Neuronal stem cell (in vitro differentiated cells): ENCODE data around the gene NPC1L1.

ENCODE experiments used
- DNase-seq: peaks from one replicate; pipeline ENCODE4 v3.0.0-alpha.2; 2013; ENCODE audit warnings: low spot score
- H2AFZ ChIP-seq: one replicate; pipeline ENCODE4 v1.6.1; 2013; ENCODE audit warnings: mild to moderate bottlenecking, low read length, inconsistent platforms
- H2AK5ac ChIP-seq: 2 replicates; pipeline ENCODE4 v1.6.1; 2013; ENCODE audit warnings: low read depth, mild to moderate bottlenecking, inconsistent platforms, low read length, moderate library complexity, mixed read lengths
- H2BK120ac ChIP-seq: 2 replicates; pipeline ENCODE4 v1.6.1; 2013; ENCODE audit warnings: low read depth, mild to moderate bottlenecking, inconsistent platforms, low read length, moderate library complexity, mixed read lengths
- H2BK12ac ChIP-seq: one replicate; pipeline ENCODE4 v1.6.1; 2013; ENCODE audit warnings: low read length, inconsistent platforms
- H2BK15ac ChIP-seq: 2 replicates; pipeline ENCODE4 v1.6.1; 2013; ENCODE audit warnings: mild to moderate bottlenecking, low read length, inconsistent platforms, mixed read lengths
- H2BK5ac ChIP-seq: one replicate; pipeline ENCODE4 v1.6.1; 2013; ENCODE audit warnings: inconsistent platforms, mild to moderate bottlenecking, low read length, moderate library complexity
- H3K14ac ChIP-seq: one replicate; pipeline ENCODE4 v1.6.1; 2013; ENCODE audit warnings: low read length, inconsistent platforms
- H3K18ac ChIP-seq: 2 replicates; pipeline ENCODE4 v1.6.1; 2013; ENCODE audit warnings: low read length, inconsistent platforms
- H3K23ac ChIP-seq: 2 replicates; pipeline ENCODE4 v1.6.1; 2013; ENCODE audit warnings: low read depth, mild to moderate bottlenecking, mixed read lengths, low read length, inconsistent platforms; ENCODE audit not compliant: poor library complexity
- H3K27ac ChIP-seq: replicated peaks from 3 replicates; pipeline ENCODE4 v1.5.1; 2013; ENCODE audit warnings: low read length, inconsistent platforms
- H3K27me3 ChIP-seq, 3 experiments: 2 replicates each; pipeline ENCODE4 v1.6.1; 2013; ENCODE audit warnings: low read length in 3 of 3, mild to moderate bottlenecking in 2 of 3, inconsistent platforms in 1 of 3, low read depth in 1 of 3, mixed read lengths in 1 of 3, moderate library complexity in 1 of 3; ENCODE audit not compliant: control insufficient read depth in 3 of 3, insufficient read depth in 3 of 3
- H3K36me3 ChIP-seq, 2 donors: replicated peaks in 1 of 2; 2 replicates each; pipeline ENCODE4 v1.6.1; 2013; ENCODE audit warnings: low read length in 2 of 2; ENCODE audit not compliant: control insufficient read depth in 2 of 2, insufficient read depth in 2 of 2
- H3K4ac ChIP-seq: 2 replicates; pipeline ENCODE4 v1.6.1; 2013; ENCODE audit warnings: inconsistent platforms, mild to moderate bottlenecking, low read length, moderate library complexity
- H3K4me1 ChIP-seq, 2 donors: 1 replicate in 1 of 2; 2 replicates in 1 of 2; pipeline ENCODE4 v1.6.1; 2013; ENCODE audit warnings: low read length in 2 of 2, low read depth in 1 of 2; ENCODE audit not compliant: control insufficient read depth in 2 of 2, insufficient read depth in 1 of 2
- H3K4me2 ChIP-seq: one replicate; pipeline ENCODE4 v1.6.1; 2013; ENCODE audit warnings: mild to moderate bottlenecking, low read length, inconsistent platforms; ENCODE audit not compliant: insufficient read depth, poor library complexity, severe bottlenecking
- H3K4me3 ChIP-seq, 2 donors: 2 replicates each; pipeline ENCODE4 v1.5.1; 2013; ENCODE audit warnings: low read length in 2 of 2, mild to moderate bottlenecking in 2 of 2, inconsistent platforms in 1 of 2, moderate library complexity in 1 of 2
- H3K79me1 ChIP-seq: one replicate; pipeline ENCODE4 v1.6.1; 2013; ENCODE audit warnings: low read depth, mild to moderate bottlenecking, inconsistent platforms, low read length, moderate library complexity
- H3K9ac ChIP-seq: one replicate; pipeline ENCODE4 v1.6.1; 2013; ENCODE audit warnings: mild to moderate bottlenecking, low read depth, low read length, inconsistent platforms; ENCODE audit not compliant: poor library complexity
- H3K9me3 ChIP-seq, 2 donors: replicated peaks in 1 of 2; 2 replicates each; pipeline versions ENCODE3 to v1.6.1; 2013; ENCODE audit warnings: low read length in 2 of 2, mild to moderate bottlenecking in 2 of 2, inconsistent platforms in 1 of 2, low read depth in 1 of 2, mixed read lengths in 1 of 2, moderate library complexity in 1 of 2; ENCODE audit not compliant: control insufficient read depth in 2 of 2, insufficient read depth in 1 of 2
- H4K8ac ChIP-seq: one replicate; pipeline ENCODE4 v1.6.1; 2013; ENCODE audit warnings: low read depth, mild to moderate bottlenecking, inconsistent platforms, low read length, moderate library complexity
- H4K91ac ChIP-seq: one replicate; pipeline ENCODE4 v1.6.1; 2013; ENCODE audit warnings: low read length, low read depth, mild to moderate bottlenecking, inconsistent platforms; ENCODE audit not compliant: poor library complexity
- WGBS, 2 donors: extraction: QIAGEN DNeasy Blood & Tissue Kit; methylation state at CpG; one replicate each; pipeline ENCODE4 v1.1.7; 2013; ENCODE audit warnings: missing lambda C conversion rate in 2 of 2, mixed read lengths in 1 of 2; ENCODE audit not compliant: insufficient read length in 2 of 2, insufficient replicate concordance in 1 of 2; ENCODE audit errors: extremely low coverage in 2 of 2; 5-methylcytosine and 5-hydroxymethylcytosine counted together

Gene NPC1L1

DNA sequence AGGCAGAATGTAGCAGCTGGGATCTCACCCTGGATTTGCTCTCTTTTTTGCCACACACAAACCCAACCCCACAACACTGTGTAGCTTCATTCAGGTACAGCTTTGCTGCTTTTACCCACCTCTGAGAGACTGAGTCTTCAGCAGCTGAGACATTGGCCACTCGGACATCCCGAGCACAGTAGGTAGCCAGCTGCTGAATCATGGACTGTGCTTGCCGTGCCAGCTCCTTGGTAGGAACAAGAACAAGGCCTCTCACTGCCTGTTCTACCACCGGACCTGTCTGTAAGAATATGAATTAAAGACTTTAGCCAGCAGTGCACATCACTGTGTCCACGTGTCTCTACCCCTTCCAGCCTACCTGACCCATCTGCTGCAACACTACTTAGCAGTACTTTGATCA lies 31.6 kb upstream of the NPC1L1 start:
- WGBS, 2 donors, result no CpG with 5 or more reads among the region's 5 CpGs

DNA sequence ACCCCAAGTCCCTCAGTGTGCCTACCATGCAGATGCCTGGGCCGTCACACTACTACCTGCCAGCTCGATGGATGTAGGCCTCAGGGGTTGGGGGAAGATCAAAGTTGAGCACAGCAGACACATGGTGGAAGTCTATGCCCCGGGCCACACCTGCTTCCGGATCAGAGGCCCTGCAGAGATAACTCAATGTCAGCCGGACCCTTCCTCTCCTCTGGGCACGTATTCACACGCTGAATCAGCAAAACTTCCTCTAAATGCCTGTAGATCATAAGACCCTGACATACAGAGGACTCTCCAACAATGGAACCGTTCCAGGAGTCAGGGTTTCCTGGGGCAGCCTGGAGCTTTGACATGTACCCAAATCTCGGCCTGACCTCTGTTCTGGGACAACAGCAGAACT lies 28.8 kb upstream of the NPC1L1 start:
- Histone ChIP-seq H3K27me3 (no peaks in the 10 kb centered on the region), H3K4me2 (no peak overlapping the region), H4K91ac (no peak overlapping the region), H2BK5ac (no peak overlapping the region), H3K4ac (no peak overlapping the region), H4K8ac (no peak overlapping the region), H2BK15ac (no peak overlapping the region), H3K4me3 (no peak overlapping the region), H3K79me1 (peaks cover 14% of the 10 kb centered on the region), H2BK120ac (no peak overlapping the region), H3K4me1 (peaks cover 6 to 9% of the 10 kb centered on the region in 2 donors), H3K36me3 (peaks cover 68 to 83% of the 10 kb centered on the region in 2 donors), H3K9ac (no peak overlapping the region), H3K9me3 (no peaks in the 10 kb centered on the region), H2BK12ac (no peak overlapping the region), H3K18ac (no peak overlapping the region), H3K23ac (no peak overlapping the region), H3K27ac (no peak overlapping the region), H2AFZ (no peak overlapping the region), H2AK5ac (no peak overlapping the region), H3K14ac (no peak overlapping the region)
- no peak for DNase-seq
- WGBS, 2 donors, result no CpG with 5 or more reads among the region's 9 CpGs

More for the DNA sequence above, 31.6 kb upstream of the NPC1L1 start:
- Histone ChIP-seq H2BK15ac (no peak overlapping the region), H3K9me3 (no peaks in the 10 kb centered on the region), H3K36me3 (peaks cover 53 to 76% of the 10 kb centered on the region in 2 donors), H2AFZ (no peak overlapping the region), H3K27me3 (no peaks in the 10 kb centered on the region), H3K4me2 (peak overlapping the region; percentile 90), H3K4me3 (peak overlapping the region; percentile 31 to 58), H3K14ac (no peak overlapping the region), H4K8ac (no peak overlapping the region), H3K4ac (no peak overlapping the region), H3K4me1 (peaks cover 6 to 9% of the 10 kb centered on the region in 2 donors), H2BK120ac (no peak overlapping the region), H3K23ac (no peak overlapping the region), H3K9ac (no peak overlapping the region), H4K91ac (no peak overlapping the region), H3K27ac (no peak overlapping the region), H2BK12ac (no peak overlapping the region), H2BK5ac (no peak overlapping the region), H3K79me1 (peaks cover 14% of the 10 kb centered on the region), H3K18ac (no peak overlapping the region), H2AK5ac (no peak overlapping the region)
- no peak for DNase-seq

DNA sequence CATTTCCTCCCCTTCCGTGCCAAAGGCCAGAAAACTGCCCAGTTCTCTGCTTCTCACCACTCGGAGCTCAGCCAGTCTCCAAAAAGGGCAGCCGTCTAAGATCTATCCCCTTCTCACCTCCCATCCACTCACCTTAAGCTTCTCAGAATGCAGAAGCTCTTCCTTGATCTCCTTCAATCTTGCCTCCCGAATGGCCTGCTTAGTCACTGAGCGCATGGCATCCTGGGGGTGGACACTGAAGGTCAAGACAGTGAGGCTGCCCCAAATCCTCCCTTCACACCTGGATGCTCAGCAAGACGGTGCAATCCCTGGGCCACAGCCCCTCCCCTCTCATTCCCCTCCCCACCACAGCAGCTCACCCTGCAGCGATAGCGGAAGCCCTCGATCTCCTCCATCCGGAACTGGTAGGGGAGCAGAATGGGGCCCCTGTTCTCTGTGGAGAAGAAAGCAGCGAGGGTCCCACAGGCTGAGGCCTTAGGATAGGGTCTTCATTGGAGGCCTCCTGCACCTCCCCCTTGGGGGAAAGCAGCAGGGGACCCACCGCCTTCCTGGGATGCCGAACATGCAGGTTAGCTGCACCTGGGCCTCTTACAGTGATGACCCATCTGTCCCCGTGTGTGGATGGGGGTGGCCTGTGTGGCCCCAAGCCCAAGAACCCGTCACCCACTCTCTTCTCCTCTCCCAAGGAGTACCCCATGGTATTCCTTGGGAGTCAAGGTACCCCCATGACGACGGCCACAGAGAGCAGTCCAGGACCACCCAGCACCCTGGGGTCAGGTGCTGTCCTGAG lies 27.8 kb upstream of the NPC1L1 start:
- no peak for DNase-seq
- Histone ChIP-seq H2AK5ac (no peak overlapping the region), H3K9ac (no peak overlapping the region), H2BK120ac (no peak overlapping the region), H2BK12ac (no peak overlapping the region), H4K8ac (no peak overlapping the region), H3K4me2 (no peak overlapping the region), H2BK15ac (no peak overlapping the region), H3K27ac (no peak overlapping the region), H3K4me3 (no peak overlapping the region), H3K18ac (no peak overlapping the region), H3K4ac (no peak overlapping the region), H4K91ac (no peak overlapping the region), H3K79me1 (peaks cover 12% of the 10 kb centered on the region), H3K27me3 (no peaks in the 10 kb centered on the region), H2BK5ac (no peak overlapping the region), H3K9me3 (no peaks in the 10 kb centered on the region), H3K36me3 (peaks cover 74 to 91% of the 10 kb centered on the region in 2 donors), H3K14ac (no peak overlapping the region), H3K23ac (no peak overlapping the region), H3K4me1 (peaks cover 4 to 7% of the 10 kb centered on the region in 2 donors), H2AFZ (no peak overlapping the region)
- no CpG with 5 or more reads among the region's 17 CpGs for WGBS, 2 donors

DNA sequence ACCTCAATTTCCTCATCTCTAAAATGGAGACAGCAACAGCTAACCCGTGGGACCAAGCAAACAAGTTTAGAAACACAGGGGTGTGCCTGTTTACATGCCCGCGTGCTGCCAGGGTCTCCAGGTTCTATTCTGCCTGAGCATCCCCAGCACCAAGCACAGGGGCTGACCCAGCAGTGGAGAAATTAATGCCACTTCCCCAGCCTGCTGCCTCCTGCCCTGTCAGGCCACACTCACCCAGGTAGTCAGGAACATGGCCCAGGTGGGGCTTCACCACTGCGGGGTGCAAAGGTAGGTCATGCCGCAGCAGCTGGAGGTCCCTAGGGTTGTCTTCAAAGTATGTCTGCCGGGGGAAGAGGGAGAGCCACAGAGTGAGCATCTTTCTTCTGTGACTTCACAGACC lies 26.8 kb upstream of the NPC1L1 start:
- H3K9ac ChIP-seq, result no peak overlapping the region
- H3K36me3 ChIP-seq, result peaks cover 76 to 93% of the 10 kb centered on the region in 2 donors

More for the DNA sequence above, 26.8 kb upstream of the NPC1L1 start:
- no peak overlapping the region for H3K4me3 ChIP-seq
- H3K9me3 ChIP-seq, result peaks cover 0 to 5% of the 10 kb centered on the region in 2 donors
- no peak overlapping the region for H3K14ac ChIP-seq
- no peak overlapping the region for H2AFZ ChIP-seq
- no peak for DNase-seq
- H3K4me1 ChIP-seq, result peaks cover 3 to 4% of the 10 kb centered on the region in 2 donors
- no peak overlapping the region for H4K91ac ChIP-seq
- no peak overlapping the region for H3K18ac ChIP-seq
- no peak overlapping the region for H3K23ac ChIP-seq
- no peak overlapping the region for H2BK5ac ChIP-seq
- H3K4me2 ChIP-seq, result no peak overlapping the region
- H4K8ac ChIP-seq, result no peak overlapping the region
- H2BK120ac ChIP-seq, result no peak overlapping the region
- no CpG with 5 or more reads among the region's 6 CpGs for WGBS, 2 donors
- no peak overlapping the region for H2BK15ac ChIP-seq
- H3K79me1 ChIP-seq, result peaks cover 5% of the 10 kb centered on the region
- H3K27ac ChIP-seq, result no peak overlapping the region
- no peak overlapping the region for H3K4ac ChIP-seq
- H3K27me3 ChIP-seq, result no peaks in the 10 kb centered on the region
- no peak overlapping the region for H2BK12ac ChIP-seq
- no peak overlapping the region for H2AK5ac ChIP-seq
